H1 (cell line): ENCODE data around the gene CDCA3. TPM values are rescaled to one million over a fixed set of nuclear protein-coding genes. Genes with fewer than 3 reads are reported as not detected.
A peak's percentile ranks its signal among the peaks of the same experiment; 100 is the strongest.

Experiments
- ASH2L ChIP-seq: fragments of 200-600, 300-600 bp; sonication (generic); IDR thresholded peaks from one replicate; pipeline ENCODE4 v1.7.1; 2017; ENCODE audit warnings: low read length
- BCL11A ChIP-seq, 2 experiments: IDR thresholded peaks; one replicate each; pipeline ENCODE4 v1.6.1; 2011; ENCODE audit warnings: low read depth in 2 of 2, low read length in 2 of 2, mild to moderate bottlenecking in 2 of 2
- BRCA1 ChIP-seq: IDR thresholded peaks from 2 replicates; pipeline ENCODE4 v1.6.1; 2012; ENCODE audit warnings: low read depth, low read length, improper control_type of control experiment
- CREB1 ChIP-seq: IDR thresholded peaks from 2 replicates; pipeline ENCODE4 v1.6.1; 2012; ENCODE audit warnings: inconsistent platforms
- E2F6 ChIP-seq: IDR thresholded peaks from 2 replicates; pipeline ENCODE4 v1.6.1; 2012; ENCODE audit warnings: inconsistent platforms
- EGR1 ChIP-seq: IDR thresholded peaks from 2 replicates; pipeline ENCODE4 v1.6.1; 2011; ENCODE audit warnings: low read depth, low read length, borderline replicate concordance
- EP300 ChIP-seq, 2 experiments: IDR thresholded peaks; 1 replicate in 1 of 2; 2 replicates in 1 of 2; pipeline ENCODE4 v1.6.1; 2011 to 2012; ENCODE audit warnings: low read depth in 2 of 2, low read length in 2 of 2, mild to moderate bottlenecking in 2 of 2, borderline replicate concordance in 1 of 2, inconsistent platforms in 1 of 2, moderate library complexity in 1 of 2
- HDAC2 ChIP-seq, 2 experiments: fragments of 300-600 bp in 1 of 2; sonication (generic) in 1 of 2; IDR thresholded peaks; 2 replicates each; pipeline ENCODE4 v1.6.1; 2011 to 2012; ENCODE audit warnings: low read depth in 2 of 2, low read length in 2 of 2, mild to moderate bottlenecking in 2 of 2, moderate library complexity in 2 of 2, borderline replicate concordance in 1 of 2, inconsistent platforms in 1 of 2
- HDAC6 ChIP-seq: IDR thresholded peaks from one replicate; pipeline ENCODE4 v1.7.1; 2012; ENCODE audit warnings: low read depth, mild to moderate bottlenecking, inconsistent platforms, low read length, moderate library complexity
- KDM5A ChIP-seq: fragments of 200-600 bp; IDR thresholded peaks from 2 replicates; pipeline ENCODE4 v1.7.1; 2012; ENCODE audit warnings: mild to moderate bottlenecking, low read length, inconsistent platforms, mixed read lengths
- MAX ChIP-seq: IDR thresholded peaks from 2 replicates; pipeline ENCODE4 v1.6.1; 2012; ENCODE audit warnings: inconsistent platforms
- NRF1 ChIP-seq: IDR thresholded peaks from 2 replicates; pipeline ENCODE4 v1.6.1; 2011; ENCODE audit warnings: mild to moderate bottlenecking, low read depth, low read length, improper control_type of control experiment
- POLR2A ChIP-seq, 2 experiments: IDR thresholded peaks; 1 replicate in 1 of 2; 2 replicates in 1 of 2; pipeline ENCODE4 v1.6.1; 2011; ENCODE audit warnings: low read depth in 2 of 2, low read length in 2 of 2, mild to moderate bottlenecking in 2 of 2; ENCODE audit errors: control extremely low read depth in 1 of 2
- POLR2AphosphoS5 ChIP-seq: IDR thresholded peaks from 2 replicates; pipeline ENCODE4 v1.6.1; 2011; ENCODE audit warnings: low read depth, low read length
- RAD21 ChIP-seq, 2 experiments: IDR thresholded peaks in 1 of 2; conservative IDR thresholded peaks in 1 of 2; 2 replicates each; pipeline ENCODE4 v1.6.1; 2011; ENCODE audit warnings: low read depth in 2 of 2, low read length in 2 of 2, improper control_type of control experiment in 1 of 2, inconsistent platforms in 1 of 2, mild to moderate bottlenecking in 1 of 2, moderate library complexity in 1 of 2
- RBBP5 ChIP-seq: IDR thresholded peaks from 2 replicates; pipeline ENCODE4 v1.7.1; 2012; ENCODE audit warnings: low read depth, mild to moderate bottlenecking, inconsistent platforms, low read length, moderate library complexity, borderline replicate concordance
- SP2 ChIP-seq: IDR thresholded peaks from 2 replicates; pipeline ENCODE4 v1.6.1; 2012; ENCODE audit warnings: mild to moderate bottlenecking, low read length, inconsistent platforms
- SUZ12 ChIP-seq: fragments of 200-600 bp; sonication (generic); IDR thresholded peaks from 2 replicates; pipeline ENCODE4 v1.6.1; 2012; ENCODE audit warnings: mild to moderate bottlenecking, inconsistent platforms, low read length, moderate library complexity, mixed read lengths
- TAF7 ChIP-seq: optimal IDR thresholded peaks from 2 replicates; pipeline ENCODE3; 2011; ENCODE audit warnings: low read depth, mild to moderate bottlenecking, inconsistent platforms, low read length, moderate library complexity, borderline replicate concordance
- TEAD4 ChIP-seq: IDR thresholded peaks from 2 replicates; pipeline ENCODE4 v1.6.1; 2012; ENCODE audit warnings: low read depth, low read length, inconsistent platforms, mixed read lengths
- YY1 ChIP-seq: IDR thresholded peaks from 2 replicates; pipeline ENCODE4 v1.6.1; 2011; ENCODE audit warnings: low read depth, mild to moderate bottlenecking, low read length
- polyA plus RNA-seq, 7 experiments: library from polyadenylated mRNA; depleted of rRNA in 3 of 7; stranded (reverse) in 5 of 7; unstranded in 2 of 7; fragments of >200 nt in 5 of 7; fragments of 200-250 nt in 2 of 7; gene quantifications; 1 replicate in 5 of 7; 2 replicates in 1 of 7; 4 replicates in 1 of 7; pipeline versions ENCODE4 v1.2.1 to v1.2.3, GENCODE V29; 2011 to 2013; ENCODE audit warnings: missing spikeins in 2 of 7, mixed read lengths in 2 of 7
- total RNA-seq: library from RNA; stranded (reverse); fragmentation: NEBNext Ultra II Directional; extraction: Animal tissue kit (Norgen Biotek cat#: 25700); gene quantifications from 2 replicates; pipeline ENCODE4 v1.2.1, GENCODE V29; 2021

CDCA3 gene
- total and polyA plus RNA-seq, 2 of the 8 experiments (the other 6 are each of a cell fraction or from before 2014, with no cell fraction given) = 47.7 to 71.2 TPM

GRCh38 chr12:6890789-6891645 lies 39.9 kb upstream of the CDCA3 start (continued):
- TF ChIP-seq E2F6 (peak; percentile 50; the same call in 1 of the 2 replicates), RAD21 (IDR thresholded peaks at IDR 0.05 in 1 of 2, conservative IDR thresholded peaks at IDR 0.05 in 1 of 2; ENCODE audit: low read depth in 2 of 2, low read length in 2 of 2) (peak; percentile 42 to 61), TEAD4 (peak; percentile 39; the same call in 1 of the 2 replicates), SP2 (no peak), YY1 (peak; percentile 79; the same call in 1 of the 2 replicates), SUZ12 (no peak), EP300 (IDR thresholded peaks at IDR 0.05; ENCODE audit: borderline replicate concordance in 1 of 2, low read depth in 2 of 2, low read length in 2 of 2) (peak in 1 of 2 experiments; percentile 61; a peak in 1 of 3 replicates), KDM5A (no peak), BCL11A (IDR thresholded peaks at IDR 0.05; ENCODE audit: low read depth in 2 of 2, low read length in 2 of 2) (no peak), HDAC2 (IDR thresholded peaks at IDR 0.05; ENCODE audit: borderline replicate concordance in 1 of 2, low read depth in 2 of 2, low read length in 2 of 2) (no peak), POLR2AphosphoS5 (peak; percentile 66; the same call in 1 of the 2 replicates), MAX (peak; percentile 89), TAF7 (peak; percentile 82), ASH2L (no peak), RBBP5 (peak; percentile 35; the same call in 1 of the 2 replicates), CREB1 (peak; percentile 73), HDAC6 (no peak), NRF1 (peak; percentile 46), BRCA1 (no peak), EGR1 (0 out of 2 replicates have a peak, but pooled peaks have one; percentile 37), POLR2A (IDR thresholded peaks at IDR 0.05; ENCODE audit: control extremely low read depth in 1 of 2, low read depth in 2 of 2, low read length in 2 of 2) (peak; percentile 71 to 84)
